GM18505 (cell line): ENCODE results near the gene SCN1A.

Experiments
- ATAC-seq: cut with Tn5 transposase; IDR thresholded peaks from one replicate; pipeline ENCODE4 v1.9.1; 2021; ENCODE audit not compliant: unreplicated experiment
- POLR2A ChIP-seq: IDR thresholded peaks from 4 replicates; pipeline ENCODE4 v1.6.1; 2011; ENCODE audit warnings: borderline replicate concordance; ENCODE audit not compliant: insufficient read depth, insufficient read length; ENCODE audit errors: extremely low read depth

Gene SCN1A

GRCh38 chr2:166081852-166082251, 46.0 kb downstream of the SCN1A start:
- ATAC-seq: no peak
- TF ChIP-seq POLR2A: no peak

GRCh38 chr2:166081131-166081632, 46.6 kb downstream of the SCN1A start:
- ATAC-seq: no peak
- TF ChIP-seq POLR2A: no peak

GRCh38 chr2:166074430-166074829, 53.4 kb downstream of the SCN1A start:
- TF ChIP-seq POLR2A: no peak
- no peak for ATAC-seq

- no peak for TF ChIP-seq POLR2A
- no peak for ATAC-seq
Observed at GRCh38 chr2:166074011-166074410, 53.8 kb downstream of the SCN1A start.

GRCh38 chr2:166070231-166070630, 57.6 kb downstream of the SCN1A start:
- ATAC-seq: no peak
- no peak for TF ChIP-seq POLR2A

GRCh38 chr2:166068981-166069380, 58.8 kb downstream of the SCN1A start:
- TF ChIP-seq POLR2A: no peak
- no peak for ATAC-seq

- no peak for ATAC-seq
- no peak for TF ChIP-seq POLR2A
Observed at GRCh38 chr2:166067229-166067628, 60.6 kb downstream of the SCN1A start.

GRCh38 chr2:166060191-166060590, 67.6 kb downstream of the SCN1A start:
- no peak for ATAC-seq
- TF ChIP-seq POLR2A: no peak

- no peak for TF ChIP-seq POLR2A
- ATAC-seq: no peak
Observed at GRCh38 chr2:166057370-166058164, 70.3 kb downstream of the SCN1A start.

GRCh38 chr2:166044853-166045483, 82.9 kb downstream of the SCN1A start:
- no peak for TF ChIP-seq POLR2A
- ATAC-seq: no peak

GRCh38 chr2:166042768-166043390, 84.9 kb downstream of the SCN1A start:
- ATAC-seq: no peak
- no peak for TF ChIP-seq POLR2A

- no peak for TF ChIP-seq POLR2A
- no peak for ATAC-seq
Observed at GRCh38 chr2:166042356-166042755, 85.5 kb downstream of the SCN1A start.

- no peak for TF ChIP-seq POLR2A
- ATAC-seq: no peak
Observed at GRCh38 chr2:166041613-166042012, 86.2 kb downstream of the SCN1A start.

- no peak for ATAC-seq
- TF ChIP-seq POLR2A: no peak
Observed at GRCh38 chr2:166032361-166032760, 95.5 kb downstream of the SCN1A start.
